ENCODE data around the gene PTCH2. TPM values are rescaled to one million over a fixed set of nuclear protein-coding genes. Genes with fewer than 3 reads are reported as not detected.
"Not testable (repeated sequence)": the region's sequence is repeated elsewhere in the genome, so short reads cannot be mapped to it uniquely, and the experiment has no call there.

Gene PTCH2
- total RNA-seq, 1 donor from 2014 or later: not detected

- no peaks in the 10 kb centered on the region for H3K79me2 ChIP-seq (ENCODE audit: low read depth)
- H4K20me1 ChIP-seq (ENCODE audit: low read depth): peaks cover 14% of the 10 kb centered on the region
- no peaks in the 10 kb centered on the region for H3K9me3 ChIP-seq (ENCODE audit: low read depth)
- Mint-ChIP-seq H3K4me1 (peaks cover 26% of the 10 kb centered on the region), H3K9me3 (no peaks in the 10 kb centered on the region), H3K27ac (peak overlapping the region; percentile 64), H3K4me3 (peak overlapping the region; percentile 92), H3K27me3 (ENCODE audit: insufficient read depth, low read depth) (peaks cover 10% of the 10 kb centered on the region), H3K36me3 (peaks cover 3% of the 10 kb centered on the region)
- peak overlapping the region; percentile 60 for H3K4me2 ChIP-seq
- peaks cover 37% of the 10 kb centered on the region for H3F3A ChIP-seq (ENCODE audit: low read depth)
- peaks cover 29% of the 10 kb centered on the region for H3K4me1 ChIP-seq
- no peak overlapping the region for H3K27ac ChIP-seq
- H3K4me3 ChIP-seq: no peak overlapping the region
- no peak overlapping the region for H3K9ac ChIP-seq
- TF ChIP-seq EZH2phosphoT487 (IDR thresholded peaks at IDR 0.05): no peak
- no peak for TF ChIP-seq EZH2 (IDR thresholded peaks at IDR 0.05)
- no peak for TF ChIP-seq CTCF (IDR thresholded peaks at IDR 0.05)
- DNase-seq (ENCODE audit: low spot score): no peak
- peaks cover 9% of the 10 kb centered on the region for H3K27me3 ChIP-seq
- no peaks in the 10 kb centered on the region for H3K36me3 ChIP-seq
- H2AFZ ChIP-seq (replicated peaks): no peak overlapping the region
Measured at GRCh38 chr1:44798481-44799365, 44.3 kb downstream of the PTCH2 start.

GRCh38 chr1:44797886-44798285, 45.2 kb downstream of the PTCH2 start:
- Histone ChIP-seq H4K20me1 (ENCODE audit: low read depth) (peaks cover 14% of the 10 kb centered on the region), H3K4me1 (peaks cover 32% of the 10 kb centered on the region), H3F3A (ENCODE audit: low read depth) (peaks cover 45% of the 10 kb centered on the region)
- not testable (repeated sequence) for H3K4me2 ChIP-seq; H3K27me3 ChIP-seq; H3K79me2 ChIP-seq (ENCODE audit: low read depth); H3K27me3 Mint-ChIP-seq (ENCODE audit: insufficient read depth, low read depth); H3K4me3 Mint-ChIP-seq; DNase-seq (ENCODE audit: low spot score); H3K9me3 Mint-ChIP-seq; H3K27ac ChIP-seq; H3K36me3 Mint-ChIP-seq; H3K9me3 ChIP-seq (ENCODE audit: low read depth); H3K4me3 ChIP-seq; H2AFZ ChIP-seq (replicated peaks); H3K36me3 ChIP-seq; H3K9ac ChIP-seq; H3K27ac Mint-ChIP-seq
- H3K4me1 Mint-ChIP-seq: peaks cover 24% of the 10 kb centered on the region

- peak overlapping the region; percentile 21 for H3K4me2 ChIP-seq
- H2AFZ ChIP-seq (replicated peaks): peak overlapping the region; percentile 70
- H3F3A ChIP-seq (ENCODE audit: low read depth): peaks cover 26% of the 10 kb centered on the region
- H3K36me3 Mint-ChIP-seq: no peaks in the 10 kb centered on the region
- H3K4me3 Mint-ChIP-seq: no peak overlapping the region
- peaks cover 3% of the 10 kb centered on the region for H3K27me3 Mint-ChIP-seq (ENCODE audit: insufficient read depth, low read depth)
- DNase-seq (ENCODE audit: low spot score): no peak
- peaks cover 4% of the 10 kb centered on the region for H3K4me1 ChIP-seq
- peak overlapping the region; percentile 15 for H3K27ac Mint-ChIP-seq
- no peaks in the 10 kb centered on the region for H3K9me3 ChIP-seq (ENCODE audit: low read depth)
- H3K27me3 ChIP-seq: no peaks in the 10 kb centered on the region
- no peak overlapping the region for H3K9ac ChIP-seq
- no peaks in the 10 kb centered on the region for H3K36me3 ChIP-seq
- TF ChIP-seq EZH2phosphoT487 (IDR thresholded peaks at IDR 0.05): no peak
- peaks cover 14% of the 10 kb centered on the region for H3K4me1 Mint-ChIP-seq
- no peaks in the 10 kb centered on the region for H3K79me2 ChIP-seq (ENCODE audit: low read depth)
- no peak overlapping the region for H3K27ac ChIP-seq
- no peaks in the 10 kb centered on the region for H3K9me3 Mint-ChIP-seq
- H4K20me1 ChIP-seq (ENCODE audit: low read depth): no peaks in the 10 kb centered on the region
- no peak overlapping the region for H3K4me3 ChIP-seq
Measured at GRCh38 chr1:44792736-44793502, 50.1 kb downstream of the PTCH2 start.

- peak overlapping the region; percentile 35 for H3K4me3 Mint-ChIP-seq
- no peak overlapping the region for H3K9ac ChIP-seq
- no peak for DNase-seq (ENCODE audit: low spot score)
Measured at GRCh38 chr1:44790968-44791801, 51.9 kb downstream of the PTCH2 start.

More at GRCh38 chr1:44790968-44791801, 51.9 kb downstream of the PTCH2 start:
- Histone ChIP-seq H3F3A (ENCODE audit: low read depth) (peaks cover 23% of the 10 kb centered on the region), H3K27ac (no peak overlapping the region), H3K79me2 (ENCODE audit: low read depth) (no peaks in the 10 kb centered on the region), H3K4me2 (no peak overlapping the region), H4K20me1 (ENCODE audit: low read depth) (no peaks in the 10 kb centered on the region), H3K4me3 (no peak overlapping the region), H3K4me1 (peaks cover 11% of the 10 kb centered on the region), H3K9me3 (ENCODE audit: low read depth) (no peaks in the 10 kb centered on the region), H3K36me3 (no peaks in the 10 kb centered on the region), H2AFZ (replicated peaks) (no peak overlapping the region), H3K27me3 (peaks cover 14% of the 10 kb centered on the region)
- no peaks in the 10 kb centered on the region for H3K9me3 Mint-ChIP-seq
- TF ChIP-seq EZH2 (IDR thresholded peaks at IDR 0.05) (no peak), EZH2phosphoT487 (IDR thresholded peaks at IDR 0.05) (no peak), CTCF (IDR thresholded peaks at IDR 0.05) (no peak)
- H3K27ac Mint-ChIP-seq: peak overlapping the region; percentile 90
- H3K27me3 Mint-ChIP-seq (ENCODE audit: insufficient read depth, low read depth): peaks cover 3% of the 10 kb centered on the region
- H3K4me1 Mint-ChIP-seq: peaks cover 18% of the 10 kb centered on the region
- H3K36me3 Mint-ChIP-seq: no peaks in the 10 kb centered on the region

All from neural progenitor cell (in vitro differentiated cells).